HepG2 (cell line): ENCODE measurements around the gene GBP7. TPM values are rescaled to one million over a fixed set of nuclear protein-coding genes. Genes with fewer than 3 reads are reported as not detected.

ENCODE experiments used
- ATAC-seq: fragments of 200-7000 bp; cut with Tn5 transposase; 3 replicates; pipeline ENCODE4 v1.9.1; 2020; ENCODE audit warnings: mild to moderate bottlenecking, moderate library complexity
- BruUV-seq: library from RNA; stranded (reverse); fragments of 400-500 nt; replicated peaks from 2 replicates; lab custom pipeline; 2021; lab: Mats Ljungman, UMichigan
- CTCF ChIA-PET: fragments of 300-600 bp; formaldehyde crosslinking; extraction: SDS; loops from one replicate; lab custom pipeline; 2021; ENCODE audit warnings: low total read pairs, inconsistent platforms, low intra/inter-chr PET ratio; lab: Yijun Ruan, JAX
- POLR2A ChIA-PET: fragments of 350-600 bp; sonication (Branson Sonifier 250); formaldehyde crosslinking; loops from one replicate; lab custom pipeline; 2020; ENCODE audit warnings: antibody characterized with exemption, inconsistent platforms; lab: Yijun Ruan, JAX
- DNase-seq: peaks from one replicate; pipeline ENCODE4 v3.0.0-alpha.2; 2015; ENCODE audit warnings: low spot score
- FAIRE-seq: peaks from 3 replicates; lab custom pipeline; 2011; peaks lifted over from hg19 to GRCh38; lab: Jason Lieb, UNC
- H2AFZ ChIP-seq: one replicate; pipeline ENCODE4 v1.6.1; 2011; ENCODE audit warnings: low read length, inconsistent platforms
- H3K27ac ChIP-seq: fragments of 300-600 bp; 3 replicates; pipeline ENCODE4 v1.8.0; 2011; ENCODE audit warnings: mixed run types, mild to moderate bottlenecking, mixed read lengths, low read length, inconsistent platforms; ENCODE audit not compliant: insufficient read depth; ENCODE audit errors: extremely low read length
- H3K27me3 ChIP-seq, 2 experiments: fragments of 200-600 bp in 1 of 2; 2 replicates in 1 of 2; 3 replicates in 1 of 2; pipeline versions ENCODE4 v1.6.0 to v1.8.0; 2011; ENCODE audit warnings: low read length in 2 of 2, mild to moderate bottlenecking in 2 of 2, moderate library complexity in 2 of 2, inconsistent platforms in 1 of 2; ENCODE audit not compliant: insufficient read depth in 2 of 2, control insufficient read depth in 1 of 2
- H3K36me3 ChIP-seq, 2 experiments: fragments of 200-600 bp in 1 of 2; replicated peaks in 1 of 2; 2 replicates in 1 of 2; 3 replicates in 1 of 2; pipeline versions ENCODE4 v1.5.1 to v1.8.0; 2011; ENCODE audit warnings: low read length in 2 of 2, inconsistent platforms in 1 of 2; ENCODE audit not compliant: insufficient read depth in 2 of 2, control insufficient read depth in 1 of 2
- H3K4me1 ChIP-seq: 2 replicates; pipeline ENCODE4 v1.5.1; 2012; ENCODE audit warnings: low read length, inconsistent platforms; ENCODE audit not compliant: insufficient read depth
- H3K4me2 ChIP-seq: 2 replicates; pipeline ENCODE4 v1.6.0; 2011; ENCODE audit warnings: low read depth, low read length, inconsistent platforms
- H3K4me3 ChIP-seq, 3 experiments: fragments of 200-600 bp in 1 of 3; sonication (generic), shearing (Covaris generic) in 1 of 3; replicated peaks in 1 of 3; 2 replicates each; pipeline ENCODE4 v1.5.1; 2011 to 2016; ENCODE audit warnings: low read length in 3 of 3, inconsistent platforms in 2 of 3, low read depth in 2 of 3, mild to moderate bottlenecking in 2 of 3, control low read depth in 1 of 3, mixed read lengths in 1 of 3; ENCODE audit not compliant: insufficient read depth in 1 of 3
- H3K79me2 ChIP-seq: one replicate; pipeline ENCODE4 v1.6.1; 2011; ENCODE audit warnings: low read length, inconsistent platforms; ENCODE audit not compliant: insufficient read depth
- H3K9ac ChIP-seq: 2 replicates; pipeline ENCODE4 v1.6.0; 2011; ENCODE audit warnings: mild to moderate bottlenecking, low read depth, low read length, inconsistent platforms; ENCODE audit not compliant: insufficient read depth
- H3K9me3 ChIP-seq: 2 replicates; pipeline ENCODE4 v1.5.1; 2012; ENCODE audit warnings: mild to moderate bottlenecking, low read length
- H4K20me1 ChIP-seq: 2 replicates; pipeline ENCODE4 v1.6.0; 2011; ENCODE audit warnings: inconsistent platforms, mild to moderate bottlenecking, low read length, moderate library complexity; ENCODE audit not compliant: insufficient read depth
- ERF ChIP-seq: IDR thresholded peaks from 2 replicates; pipeline ENCODE4 v1.6.1; 2018; ENCODE audit warnings: missing biosample characterization, missing genetic modification reagents
- FOXA1 ChIP-seq, 2 experiments: fragments of 450-650 bp in 1 of 2; sonication (generic) in 1 of 2; formaldehyde crosslinking in 1 of 2; IDR thresholded peaks; 2 replicates each; pipeline versions ENCODE4 v1.4.0 to v1.6.1; 2016 to 2020; ENCODE audit warnings: missing genetic modification reagents in 1 of 2
- FOXA3 ChIP-seq: IDR thresholded peaks from 2 replicates; pipeline ENCODE4 v1.6.1; 2016; ENCODE audit warnings: missing genetic modification reagents, missing compliant biosample characterization
- SNRNP70 ChIP-seq: fragments of 200-400 bp; formaldehyde crosslinking; IDR thresholded peaks from 2 replicates; pipeline ENCODE4 v1.6.1; 2017; ENCODE audit warnings: mild to moderate bottlenecking, low read depth, low read length, moderate library complexity
- SOX6 ChIP-seq, 2 experiments: fragments of 450-650 bp in 1 of 2; sonication (generic) in 1 of 2; formaldehyde crosslinking in 1 of 2; IDR thresholded peaks; 2 replicates each; pipeline versions ENCODE4 v1.4.0 to v1.6.1; 2017 to 2020; ENCODE audit warnings: antibody characterized with exemption in 1 of 2, mild to moderate bottlenecking in 1 of 2, missing genetic modification reagents in 1 of 2
- SSRP1 ChIP-seq: IDR thresholded peaks from 2 replicates; pipeline ENCODE4 v1.6.1; 2016; ENCODE audit warnings: control low read depth
- ZC3H4 ChIP-seq: sonication (generic); formaldehyde crosslinking; IDR thresholded peaks from 2 replicates; pipeline ENCODE4 v1.4.0; 2020; ENCODE audit warnings: missing genetic modification reagents, borderline replicate concordance
- ZNF101 ChIP-seq: sonication (generic); formaldehyde crosslinking; IDR thresholded peaks from 2 replicates; pipeline ENCODE4 v1.4.0; 2020; ENCODE audit warnings: mild to moderate bottlenecking, low read depth, missing genetic modification reagents, borderline replicate concordance
- ZNF225 ChIP-seq: sonication (generic); formaldehyde crosslinking; IDR thresholded peaks from 2 replicates; pipeline ENCODE4 v1.4.0; 2020; ENCODE audit warnings: mild to moderate bottlenecking, missing genetic modification reagents
- ZNF619 ChIP-seq: sonication (generic); formaldehyde crosslinking; IDR thresholded peaks from 2 replicates; pipeline ENCODE4 v1.4.0; 2020; ENCODE audit warnings: mild to moderate bottlenecking, missing genetic modification reagents
- ZNF7 ChIP-seq: IDR thresholded peaks from 2 replicates; pipeline ENCODE4 v1.6.1; 2016; ENCODE audit warnings: missing biosample characterization, missing genetic modification reagents
- WGBS: methylation state at CpG from one replicate; pipeline ENCODE4 v1.1.6; 2017; ENCODE audit warnings: low lambda C conversion rate; 5-methylcytosine and 5-hydroxymethylcytosine counted together
- in situ Hi-C: cut with HindIII; loops from 2 replicates; pipeline ENCODE4 v1.10.0; 2017; ENCODE audit warnings: low pct_unique_long_range_greater_than_20kb; ENCODE audit not compliant: extremely low pct_ligation_motif_present
- intact Hi-C: fragments of 100-400 bp; cut with micrococcal nuclease; formaldehyde crosslinking; loops from one replicate; pipeline ENCODE4 v1.10.0; 2022; ENCODE audit not compliant: unreplicated experiment
- polyA plus RNA-seq, 8 experiments: library from polyadenylated mRNA; depleted of rRNA in 3 of 8; stranded (reverse) in 7 of 8; unstranded in 1 of 8; fragments of >200 nt; fragmentation: Illumina TruSeq in 4 of 8; extraction: Trizol in 4 of 8; gene quantifications; 2 replicates each; pipeline versions ENCODE4 v1.2.1 to v1.2.3, GENCODE V29; 2011 to 2016; ENCODE audit warnings: low read depth in 4 of 8, missing spikeins in 1 of 8, mixed read lengths in 1 of 8; ENCODE audit not compliant: insufficient read depth in 1 of 8
- total RNA-seq, 5 experiments: library from RNA; depleted of rRNA; stranded (reverse); fragments of >200 nt; fragmentation: Illumina TruSeq; extraction: Trizol; gene quantifications; 2 replicates each; pipeline ENCODE4 v1.2.3, GENCODE V29; 2016; ENCODE audit warnings: low read depth in 1 of 5
- TF ChIP-seq, protein P1 (sequence below): sonication (generic); formaldehyde crosslinking; IDR thresholded peaks from 2 replicates; pipeline ENCODE4 v1.8.0; 2022; ENCODE audit warnings: mild to moderate bottlenecking, missing genetic modification reagents; ENCODE audit not compliant: insufficient replicate concordance
- TF ChIP-seq, protein P2 (sequence below): sonication (generic); formaldehyde crosslinking; conservative IDR thresholded peaks from 2 replicates; pipeline ENCODE4 v1.4.0; 2020; ENCODE audit warnings: missing genetic modification reagents

GBP7 gene
- total and polyA plus RNA-seq, 2 of the 13 experiments (the other 11 are each of a cell fraction or from before 2014, with no cell fraction given) = not detected

DNA sequence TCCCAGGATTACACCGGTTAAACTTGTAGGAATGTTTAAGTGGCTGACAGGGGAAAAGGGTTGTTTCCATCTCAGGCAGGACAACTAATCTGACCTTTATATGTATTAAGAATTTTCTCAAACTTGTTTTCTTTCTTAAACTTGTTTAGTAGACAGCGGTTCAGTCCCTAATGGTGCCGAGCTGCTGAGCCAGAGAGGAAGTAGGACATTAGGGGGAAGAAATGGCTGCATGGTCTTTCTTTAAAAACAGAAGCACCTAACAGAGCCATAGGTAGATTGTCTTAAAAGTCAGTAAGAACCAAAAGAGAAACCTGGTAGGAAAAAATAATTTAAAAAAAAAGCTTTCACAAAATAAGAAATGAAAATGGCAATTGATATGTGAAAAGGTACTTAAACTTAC is 19.7 kb upstream of the GBP7 start:
- CTCF ChIA-PET = no interaction called here
- ATAC-seq (no peak), DNase-seq (no peak), FAIRE-seq (no peak)
- Histone ChIP-seq H3K4me1 (no peaks in the 10 kb centered on the region), H3K4me2 (no peak overlapping the region), H3K4me3 (no peak overlapping the region), H4K20me1 (no peaks in the 10 kb centered on the region), H3K36me3 (no peaks in the 10 kb centered on the region), H3K9me3 (no peaks in the 10 kb centered on the region), H3K9ac (no peak overlapping the region), H3K27ac (no peak overlapping the region), H3K79me2 (no peaks in the 10 kb centered on the region), H3K27me3 (peaks cover 0 to 12% of the 10 kb centered on the region in 2 experiments; a peak in 2 of 5 replicates), H2AFZ (no peak overlapping the region)
- in situ Hi-C loops (no loop called here), intact Hi-C loops (no loop called here)
- TF ChIP-seq ZNF619 (no peak), ZNF7 (CRISPR knock-in tag) (peak; percentile 15; the same call in 1 of the 2 replicates)
- no TSS peak for BruUV-seq
- 29% methylated on average over 3 of the region's 3 CpGs for WGBS
- POLR2A ChIA-PET = no interaction called here

- no peak for DNase-seq
- no peak for ATAC-seq
- intact Hi-C loops = no loop called here
- Histone ChIP-seq H3K9ac (no peak overlapping the region), H3K4me3 (no peak overlapping the region)
- TF ChIP-seq, protein P1, sequence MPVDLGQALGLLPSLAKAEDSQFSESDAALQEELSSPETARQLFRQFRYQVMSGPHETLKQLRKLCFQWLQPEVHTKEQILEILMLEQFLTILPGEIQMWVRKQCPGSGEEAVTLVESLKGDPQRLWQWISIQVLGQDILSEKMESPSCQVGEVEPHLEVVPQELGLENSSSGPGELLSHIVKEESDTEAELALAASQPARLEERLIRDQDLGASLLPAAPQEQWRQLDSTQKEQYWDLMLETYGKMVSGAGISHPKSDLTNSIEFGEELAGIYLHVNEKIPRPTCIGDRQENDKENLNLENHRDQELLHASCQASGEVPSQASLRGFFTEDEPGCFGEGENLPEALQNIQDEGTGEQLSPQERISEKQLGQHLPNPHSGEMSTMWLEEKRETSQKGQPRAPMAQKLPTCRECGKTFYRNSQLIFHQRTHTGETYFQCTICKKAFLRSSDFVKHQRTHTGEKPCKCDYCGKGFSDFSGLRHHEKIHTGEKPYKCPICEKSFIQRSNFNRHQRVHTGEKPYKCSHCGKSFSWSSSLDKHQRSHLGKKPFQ (CRISPR knock-in tag) = no peak
- TF ChIP-seq SSRP1 (CRISPR knock-in tag) = no peak
- no peak for TF ChIP-seq SOX6 (IDR thresholded peaks at IDR 0.05)
- no peak for TF ChIP-seq SOX6 (CRISPR knock-in tag; IDR thresholded peaks at IDR 0.05)
- TF ChIP-seq ZNF101 (CRISPR knock-in tag) = no peak
- no peak for TF ChIP-seq ZNF225 (CRISPR knock-in tag)
- TF ChIP-seq ERF = no peak
- no peak for TF ChIP-seq FOXA3 (CRISPR knock-in tag)
- TF ChIP-seq ZC3H4 (CRISPR knock-in tag) = no peak
- no peak for TF ChIP-seq FOXA1 (IDR thresholded peaks at IDR 0.05)
- no peak for TF ChIP-seq FOXA1 (CRISPR knock-in tag; IDR thresholded peaks at IDR 0.05)
- no peak for TF ChIP-seq SNRNP70
- TF ChIP-seq, protein P2, sequence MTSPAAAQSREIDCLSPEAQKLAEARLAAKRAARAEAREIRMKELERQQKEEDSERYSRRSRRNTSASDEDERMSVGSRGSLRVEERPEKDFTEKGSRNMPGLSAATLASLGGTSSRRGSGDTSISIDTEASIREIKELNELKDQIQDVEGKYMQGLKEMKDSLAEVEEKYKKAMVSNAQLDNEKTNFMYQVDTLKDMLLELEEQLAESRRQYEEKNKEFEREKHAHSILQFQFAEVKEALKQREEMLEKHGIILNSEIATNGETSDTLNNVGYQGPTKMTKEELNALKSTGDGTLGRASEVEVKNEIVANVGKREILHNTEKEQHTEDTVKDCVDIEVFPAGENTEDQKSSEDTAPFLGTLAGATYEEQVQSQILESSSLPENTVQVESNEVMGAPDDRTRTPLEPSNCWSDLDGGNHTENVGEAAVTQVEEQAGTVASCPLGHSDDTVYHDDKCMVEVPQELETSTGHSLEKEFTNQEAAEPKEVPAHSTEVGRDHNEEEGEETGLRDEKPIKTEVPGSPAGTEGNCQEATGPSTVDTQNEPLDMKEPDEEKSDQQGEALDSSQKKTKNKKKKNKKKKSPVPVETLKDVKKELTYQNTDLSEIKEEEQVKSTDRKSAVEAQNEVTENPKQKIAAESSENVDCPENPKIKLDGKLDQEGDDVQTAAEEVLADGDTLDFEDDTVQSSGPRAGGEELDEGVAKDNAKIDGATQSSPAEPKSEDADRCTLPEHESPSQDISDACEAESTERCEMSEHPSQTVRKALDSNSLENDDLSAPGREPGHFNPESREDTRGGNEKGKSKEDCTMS (CRISPR knock-in tag) = no peak
- TF ChIP-seq, all 625 proteins: peak for 0
- no peak overlapping the region for H3K27ac ChIP-seq
- no peaks in the 10 kb centered on the region for H3K4me1 ChIP-seq
- no peak for FAIRE-seq
- ChIA-PET CTCF (no interaction called here), POLR2A (no interaction called here)
- no peaks in the 10 kb centered on the region for H3K79me2 ChIP-seq
- in situ Hi-C loops = no loop called here
- H3K4me2 ChIP-seq = no peak overlapping the region
- 12% methylated on average over 5 of the region's 5 CpGs for WGBS
- no TSS peak for BruUV-seq
- H3K9me3 ChIP-seq = no peaks in the 10 kb centered on the region
- no peak overlapping the region for H2AFZ ChIP-seq
- H4K20me1 ChIP-seq = no peaks in the 10 kb centered on the region
- no peaks in the 10 kb centered on the region for H3K36me3 ChIP-seq
- 0 out of 5 replicates have a peak, but pooled peaks cover 0 to 3% of the 10 kb centered on the region in 2 experiments for H3K27me3 ChIP-seq
These were observed 15.5 kb upstream of the GBP7 start for GRCh38 chr1:89191314-89191713.
